Measurements from ENCODE around the gene BRCC3. TPM values are rescaled to one million over a fixed set of nuclear protein-coding genes. Genes with fewer than 3 reads are reported as not detected.
A peak's percentile ranks its signal among the peaks of the same experiment; 100 is the strongest.

Gene BRCC3
- total RNA-seq: 10 to 100 TPM in 1 of 2 donors, 1 to 10 TPM in 1; 7.8 to 10.9 TPM
- polyA plus RNA-seq: 10 to 100 TPM in 1 of 2 donors, 1 to 10 TPM in 1; 9.3 to 12.2 TPM

DNA sequence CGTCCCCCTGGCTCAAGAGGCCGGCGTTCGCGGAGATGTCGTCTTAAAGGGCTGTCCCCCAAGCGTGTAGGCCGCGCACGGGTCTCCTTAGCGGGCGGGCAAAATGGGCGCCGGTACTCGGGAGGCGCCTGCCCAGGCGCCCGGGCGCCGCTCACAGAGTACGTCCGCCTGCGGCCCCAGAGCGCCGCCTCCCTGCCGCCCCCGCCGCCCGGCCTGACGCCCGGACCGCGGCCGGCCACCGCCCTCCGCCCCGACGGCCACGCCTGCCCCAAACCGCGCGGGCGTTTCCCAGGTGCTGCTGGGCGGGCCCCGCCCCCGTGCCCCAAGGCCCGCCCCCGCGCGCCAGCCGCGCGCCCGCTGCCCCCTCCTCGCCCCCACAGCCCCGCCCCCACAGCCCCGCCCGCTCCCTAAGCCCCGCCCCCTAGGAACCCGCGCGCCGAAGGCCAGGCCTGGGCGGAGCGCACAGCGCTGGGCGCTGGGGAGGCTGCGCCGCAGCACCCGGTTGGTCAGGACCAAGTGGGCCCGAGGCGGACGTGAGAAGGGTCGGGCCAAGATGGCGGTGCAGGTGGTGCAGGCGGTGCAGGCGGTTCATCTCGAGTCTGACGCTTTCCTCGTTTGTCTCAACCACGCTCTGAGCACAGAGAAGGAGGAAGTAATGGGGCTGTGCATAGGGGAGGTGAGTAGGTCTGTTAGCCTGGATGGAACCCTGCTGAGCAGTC lies at the start of gene BRCC3, which contains the start of the genes CMC4 and MTCP1:
Gene BRCC3, plus strand, starts transcription at position 534 of the 719 bp plus-strand sequence. Its CDS starts 20 bp downstream, at position 554.
Gene CMC4, minus strand, starts transcription at position 162 of the 719 bp plus-strand sequence. CDS start 7,113 bp downstream, outside the sequence.
Gene MTCP1, minus strand, starts transcription at position 162 of the 719 bp plus-strand sequence. CDS start 5,126 bp downstream, outside the sequence.
- Histone ChIP-seq H3K9ac (ENCODE audit: low read depth in 1 of 2, low read length in 2 of 2) (peak within 1 kb of the TSS; percentile 43 to 93), H3K36me3 (ENCODE audit: control insufficient read depth in 4 of 4, insufficient read depth in 3 of 4, low read depth in 1 of 4, low read length in 3 of 4) (peaks cover 0 to 4% (median 0%) of the 10 kb centered on the region in 4 donors), H3K4me1 (ENCODE audit: control insufficient read depth in 4 of 4, insufficient read depth in 4 of 4, low read length in 3 of 4) (peaks cover 3 to 7% (median 4%) of the 10 kb centered on the region in 4 donors), H3K27me3 (ENCODE audit: control insufficient read depth in 4 of 4, insufficient read depth in 4 of 4, low read length in 3 of 4) (no peaks in the 10 kb centered on the region), H3K4me3 (ENCODE audit: low read depth in 1 of 3, low read length in 3 of 3) (peak within 1 kb of the TSS; percentile 68 to 92 (median 73)), H3K27ac (ENCODE audit: low read depth in 1 of 2, low read length in 2 of 2) (peak within 1 kb of the TSS; percentile 76 to 84), H3K9me3 (ENCODE audit: control insufficient read depth in 4 of 4, low read length in 3 of 4) (no peaks in the 10 kb centered on the region)
- peak; percentile 83 for DNase-seq (ENCODE audit: low spot score)
- TF ChIP-seq GABPA (IDR thresholded peaks at IDR 0.05 in 1 of 2, conservative IDR thresholded peaks at IDR 0.05 in 1 of 2) (no peak), FOXA1 (IDR thresholded peaks at IDR 0.05) (no peak), HNF4A (conservative IDR thresholded peaks at IDR 0.05) (no peak), ATF3 (IDR thresholded peaks at IDR 0.05) (no peak), FOXA2 (IDR thresholded peaks at IDR 0.05) (no peak), YY1 (IDR thresholded peaks at IDR 0.05) (peak; percentile 94), CTCF (IDR thresholded peaks at IDR 0.05; ENCODE audit: low read depth, low read length, missing input control) (no peak), REST (IDR thresholded peaks at IDR 0.05) (no peak), EGR1 (IDR thresholded peaks at IDR 0.05; ENCODE audit: low read depth in 2 of 2) (peak in 1 of 2 donors; percentile 29), TAF1 (conservative IDR thresholded peaks at IDR 0.05) (peak; percentile 27), HNF4G (IDR thresholded peaks at IDR 0.05) (no peak), RAD21 (IDR thresholded peaks at IDR 0.05) (no peak)
- under 1% methylated on average over 71 of the region's 81 CpGs for WGBS

DNA sequence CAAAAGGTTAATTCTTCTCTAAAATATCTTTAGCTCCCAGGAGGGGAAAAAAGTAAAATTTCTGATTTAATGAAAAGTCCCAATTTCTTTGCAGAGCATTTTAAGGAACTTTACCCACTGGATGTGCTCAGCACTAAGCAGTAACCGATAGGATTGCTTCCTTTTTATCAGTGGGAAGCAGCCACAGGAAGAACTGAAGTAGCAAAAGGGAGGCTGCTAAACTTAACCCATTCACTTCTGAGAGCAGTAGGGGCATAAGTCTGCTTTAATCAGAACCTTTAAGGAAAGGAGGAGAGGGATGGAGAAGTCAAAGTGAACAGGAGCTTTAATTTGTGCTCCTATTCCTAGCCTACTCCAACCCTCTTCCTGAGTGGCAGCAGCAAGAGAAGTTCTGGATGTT lies 48.7 kb upstream of the BRCC3 start, which contains the start of gene F8:
Gene F8, minus strand, starts transcription at position 139 of the 400 bp plus-strand sequence. CDS start 171 bp downstream, outside the sequence.
- Histone ChIP-seq H3K27ac (ENCODE audit: low read depth in 1 of 2, low read length in 2 of 2) (no peak within 1 kb of the TSS), H3K9ac (ENCODE audit: low read depth in 1 of 2, low read length in 2 of 2) (peak within 1 kb of the TSS in 1 of 2 donors; percentile 36), H3K9me3 (ENCODE audit: control insufficient read depth in 4 of 4, low read length in 3 of 4) (no peaks in the 10 kb centered on the region), H3K36me3 (ENCODE audit: control insufficient read depth in 4 of 4, insufficient read depth in 3 of 4, low read depth in 1 of 4, low read length in 3 of 4) (no peaks in the 10 kb centered on the region), H3K4me1 (ENCODE audit: control insufficient read depth in 4 of 4, insufficient read depth in 4 of 4, low read length in 3 of 4) (no peaks in the 10 kb centered on the region), H3K27me3 (ENCODE audit: control insufficient read depth in 4 of 4, insufficient read depth in 4 of 4, low read length in 3 of 4) (no peaks in the 10 kb centered on the region), H3K4me3 (ENCODE audit: low read depth in 1 of 3, low read length in 3 of 3) (peak within 1 kb of the TSS in 1 of 3 donors; percentile 35)
- no peak for DNase-seq (ENCODE audit: low spot score)
- TF ChIP-seq HNF4A (conservative IDR thresholded peaks at IDR 0.05) (no peak), YY1 (IDR thresholded peaks at IDR 0.05) (no peak), REST (IDR thresholded peaks at IDR 0.05) (no peak), FOXA1 (IDR thresholded peaks at IDR 0.05) (no peak), RXRA (IDR thresholded peaks at IDR 0.05) (no peak), ATF3 (IDR thresholded peaks at IDR 0.05) (no peak), JUND (IDR thresholded peaks at IDR 0.05) (no peak)
- TF ChIP-seq, protein P1, sequence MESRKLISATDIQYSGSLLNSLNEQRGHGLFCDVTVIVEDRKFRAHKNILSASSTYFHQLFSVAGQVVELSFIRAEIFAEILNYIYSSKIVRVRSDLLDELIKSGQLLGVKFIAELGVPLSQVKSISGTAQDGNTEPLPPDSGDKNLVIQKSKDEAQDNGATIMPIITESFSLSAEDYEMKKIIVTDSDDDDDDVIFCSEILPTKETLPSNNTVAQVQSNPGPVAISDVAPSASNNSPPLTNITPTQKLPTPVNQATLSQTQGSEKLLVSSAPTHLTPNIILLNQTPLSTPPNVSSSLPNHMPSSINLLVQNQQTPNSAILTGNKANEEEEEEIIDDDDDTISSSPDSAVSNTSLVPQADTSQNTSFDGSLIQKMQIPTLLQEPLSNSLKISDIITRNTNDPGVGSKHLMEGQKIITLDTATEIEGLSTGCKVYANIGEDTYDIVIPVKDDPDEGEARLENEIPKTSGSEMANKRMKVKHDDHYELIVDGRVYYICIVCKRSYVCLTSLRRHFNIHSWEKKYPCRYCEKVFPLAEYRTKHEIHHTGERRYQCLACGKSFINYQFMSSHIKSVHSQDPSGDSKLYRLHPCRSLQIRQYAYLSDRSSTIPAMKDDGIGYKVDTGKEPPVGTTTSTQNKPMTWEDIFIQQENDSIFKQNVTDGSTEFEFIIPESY (IDR thresholded peaks at IDR 0.05): no peak
- WGBS: 36% methylated on average over 1 of the region's 1 CpG

Measured in liver (tissue), 9 donors.